ENCODE results near the gene LDLRAP1. TPM values are rescaled to one million over a fixed set of nuclear protein-coding genes. Genes with fewer than 3 reads are reported as not detected.

LDLRAP1 gene
- total and polyA plus RNA-seq, 9 of the 15 experiments (the other 6 are each of a cell fraction or from before 2014, with no cell fraction given) = 0.56 to 29.6 (median 16.2) TPM

GRCh38 chr1:25555753-25556092 lies 12.3 kb downstream of the LDLRAP1 start:
- BruUV-seq (replicated peaks) = no TSS peak
- FAIRE-seq (no peak), ATAC-seq (no peak), DNase-seq (ENCODE audit: extremely low read depth in 1 of 4, low spot score in 3 of 4) (no peak)
- no peak overlapping the region for H3K4me2 ChIP-seq (ENCODE audit: insufficient read depth, low read length)
- H3K9ac ChIP-seq (ENCODE audit: insufficient read depth in 1 of 2, low read depth in 2 of 2, low read length in 2 of 2) = peak overlapping the region in 1 of 2 experiments; percentile 29; a peak in 1 of 4 replicates
- H3K4me3 ChIP-seq = no peak overlapping the region
- ChIA-PET POLR2A (interaction anchor here (0.6 to 5.5 kb wide), 4 partner anchors 12 to 249 kb away, joined by 3 to 39 read pairs (median 3); no protein-coding TSS in a partner anchor), CTCF (ENCODE audit: low intra/inter-chr PET ratio) (no interaction called here)
- H4K20me1 ChIP-seq (replicated peaks; ENCODE audit: control insufficient read depth, insufficient read depth, low read length) = peaks cover 7% of the 10 kb centered on the region
- peaks cover 22 to 34% of the 10 kb centered on the region in 2 experiments for H3K4me1 ChIP-seq (replicated peaks in 1 of 2; ENCODE audit: control insufficient read depth in 2 of 2, insufficient read depth in 2 of 2, low read length in 2 of 2)
- H3K27me3 ChIP-seq (ENCODE audit: control insufficient read depth in 2 of 2, insufficient read depth in 2 of 2, low read length in 2 of 2) = no peaks in the 10 kb centered on the region
- intact Hi-C loops (cut with micrococcal nuclease) (no loop called here), in situ Hi-C loops (cut with MboI) (no loop called here)
- H2AFZ ChIP-seq (ENCODE audit: low read depth, low read length) = no peak overlapping the region
- no peaks in the 10 kb centered on the region for H3K9me3 ChIP-seq (replicated peaks; ENCODE audit: control insufficient read depth, insufficient read depth, low read depth, low read length)
- peaks cover 21% of the 10 kb centered on the region for H3K79me2 ChIP-seq (ENCODE audit: control insufficient read depth, insufficient read depth, low read length)
- peaks cover 3% of the 10 kb centered on the region for H3K9me1 ChIP-seq (ENCODE audit: control insufficient read depth, insufficient read depth, low read length)
- 90% methylated on average over 5 of the region's 5 CpGs for WGBS (ENCODE audit: insufficient coverage, low coverage, missing lambda C conversion rate)
- no peak overlapping the region for H3K27ac ChIP-seq (ENCODE audit: extremely low read depth, low read depth, low read length)
- peaks cover 30% of the 10 kb centered on the region for H3K36me3 ChIP-seq (ENCODE audit: control insufficient read depth, insufficient read depth, low read length)
- peak; percentile 59 for TF ChIP-seq GABPB1 (CRISPR knock-in tag; IDR thresholded peaks at IDR 0.05)
- TF ChIP-seq ZNF436 (CRISPR knock-in tag; IDR thresholded peaks at IDR 0.05) = peak; percentile 76
- TF ChIP-seq, protein P1, sequence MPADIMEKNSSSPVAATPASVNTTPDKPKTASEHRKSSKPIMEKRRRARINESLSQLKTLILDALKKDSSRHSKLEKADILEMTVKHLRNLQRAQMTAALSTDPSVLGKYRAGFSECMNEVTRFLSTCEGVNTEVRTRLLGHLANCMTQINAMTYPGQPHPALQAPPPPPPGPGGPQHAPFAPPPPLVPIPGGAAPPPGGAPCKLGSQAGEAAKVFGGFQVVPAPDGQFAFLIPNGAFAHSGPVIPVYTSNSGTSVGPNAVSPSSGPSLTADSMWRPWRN (IDR thresholded peaks at IDR 0.05; ENCODE audit: low read depth) = no peak
- TF ChIP-seq U2AF1 (optimal IDR thresholded peaks at IDR 0.05; ENCODE audit: low read depth, low read length) = no peak
- TF ChIP-seq, protein P2, sequence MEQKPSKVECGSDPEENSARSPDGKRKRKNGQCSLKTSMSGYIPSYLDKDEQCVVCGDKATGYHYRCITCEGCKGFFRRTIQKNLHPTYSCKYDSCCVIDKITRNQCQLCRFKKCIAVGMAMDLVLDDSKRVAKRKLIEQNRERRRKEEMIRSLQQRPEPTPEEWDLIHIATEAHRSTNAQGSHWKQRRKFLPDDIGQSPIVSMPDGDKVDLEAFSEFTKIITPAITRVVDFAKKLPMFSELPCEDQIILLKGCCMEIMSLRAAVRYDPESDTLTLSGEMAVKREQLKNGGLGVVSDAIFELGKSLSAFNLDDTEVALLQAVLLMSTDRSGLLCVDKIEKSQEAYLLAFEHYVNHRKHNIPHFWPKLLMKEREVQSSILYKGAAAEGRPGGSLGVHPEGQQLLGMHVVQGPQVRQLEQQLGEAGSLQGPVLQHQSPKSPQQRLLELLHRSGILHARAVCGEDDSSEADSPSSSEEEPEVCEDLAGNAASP (IDR thresholded peaks at IDR 0.05) = no peak
- TF ChIP-seq, protein P3, sequence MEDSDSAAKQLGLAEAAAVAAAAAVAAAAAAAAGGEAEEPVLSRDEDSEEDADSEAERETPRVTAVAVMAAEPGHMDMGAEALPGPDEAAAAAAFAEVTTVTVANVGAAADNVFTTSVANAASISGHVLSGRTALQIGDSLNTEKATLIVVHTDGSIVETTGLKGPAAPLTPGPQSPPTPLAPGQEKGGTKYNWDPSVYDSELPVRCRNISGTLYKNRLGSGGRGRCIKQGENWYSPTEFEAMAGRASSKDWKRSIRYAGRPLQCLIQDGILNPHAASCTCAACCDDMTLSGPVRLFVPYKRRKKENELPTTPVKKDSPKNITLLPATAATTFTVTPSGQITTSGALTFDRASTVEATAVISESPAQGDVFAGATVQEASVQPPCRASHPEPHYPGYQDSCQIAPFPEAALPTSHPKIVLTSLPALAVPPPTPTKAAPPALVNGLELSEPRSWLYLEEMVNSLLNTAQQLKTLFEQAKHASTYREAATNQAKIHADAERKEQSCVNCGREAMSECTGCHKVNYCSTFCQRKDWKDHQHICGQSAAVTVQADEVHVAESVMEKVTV (CRISPR knock-in tag; IDR thresholded peaks at IDR 0.05) = no peak
- no peak for TF ChIP-seq ARHGAP35 (IDR thresholded peaks at IDR 0.05; ENCODE audit: partially characterized antibody)
- TF ChIP-seq CBFA2T2 (conservative IDR thresholded peaks at IDR 0.05) = no peak
- TF ChIP-seq, protein P4, sequence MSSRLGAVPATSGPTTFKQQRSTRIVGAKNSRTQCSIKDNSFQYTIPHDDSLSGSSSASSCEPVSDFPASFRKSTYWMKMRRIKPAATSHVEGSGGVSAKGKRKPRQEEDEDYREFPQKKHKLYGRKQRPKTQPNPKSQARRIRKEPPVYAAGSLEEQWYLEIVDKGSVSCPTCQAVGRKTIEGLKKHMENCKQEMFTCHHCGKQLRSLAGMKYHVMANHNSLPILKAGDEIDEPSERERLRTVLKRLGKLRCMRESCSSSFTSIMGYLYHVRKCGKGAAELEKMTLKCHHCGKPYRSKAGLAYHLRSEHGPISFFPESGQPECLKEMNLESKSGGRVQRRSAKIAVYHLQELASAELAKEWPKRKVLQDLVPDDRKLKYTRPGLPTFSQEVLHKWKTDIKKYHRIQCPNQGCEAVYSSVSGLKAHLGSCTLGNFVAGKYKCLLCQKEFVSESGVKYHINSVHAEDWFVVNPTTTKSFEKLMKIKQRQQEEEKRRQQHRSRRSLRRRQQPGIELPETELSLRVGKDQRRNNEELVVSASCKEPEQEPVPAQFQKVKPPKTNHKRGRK (tag; IDR thresholded peaks at IDR 0.05) = no peak
- TF ChIP-seq TRIM28 (IDR thresholded peaks at IDR 0.05) = peak; percentile 58; the same call in 1 of the 2 replicates
- no peak for TF ChIP-seq ZNF212 (CRISPR knock-in tag; IDR thresholded peaks at IDR 0.05)
- peak; percentile 74 for TF ChIP-seq ZNF316 (IDR thresholded peaks at IDR 0.05)
- peak; percentile 97 for TF ChIP-seq ZFP36 (IDR thresholded peaks at IDR 0.05; ENCODE audit: low read depth, low read length, partially characterized antibody)
- TF ChIP-seq DDX20 (tag; IDR thresholded peaks at IDR 0.05; ENCODE audit: low read depth) = no peak
- TF ChIP-seq HIVEP1 (CRISPR knock-in tag; IDR thresholded peaks at IDR 0.05) = no peak
- no peak for TF ChIP-seq MAFF (IDR thresholded peaks at IDR 0.05; ENCODE audit: low read length)
- TF ChIP-seq GTF3C2 (IDR thresholded peaks at IDR 0.05; ENCODE audit: borderline replicate concordance, extremely low read depth, insufficient read length) = peak; percentile 12

Data from K562 (cell line).